Epithelial cell of esophagus (primary cell): ENCODE measurements around the gene PFKP.
A peak's percentile ranks its signal among the peaks of the same experiment; 100 is the strongest.

Source experiments
- DNase-seq: peaks from one replicate; pipeline ENCODE4 v3.0.0; 2010; ENCODE audit warnings: low read depth
- H3K4me3 ChIP-seq: 2 replicates; pipeline ENCODE4 v1.5.1; 2011; ENCODE audit warnings: mild to moderate bottlenecking, low read length, control low read depth
- CTCF ChIP-seq: IDR thresholded peaks from 2 replicates; pipeline ENCODE4 v1.5.1; 2011; ENCODE audit warnings: low read depth, mild to moderate bottlenecking, low read length, control low read depth, inconsistent platforms; ENCODE audit not compliant: insufficient read depth; ENCODE audit errors: missing control alignments

The PFKP gene

GRCh38 chr10:3062502-3063186 lies 4.7 kb upstream of the PFKP start:
- DNase-seq: no peak
- TF ChIP-seq CTCF: no peak
- no peak overlapping the region for H3K4me3 ChIP-seq

GRCh38 chr10:3064423-3064822 lies 2.9 kb upstream of the PFKP start:
- DNase-seq: no peak
- no peak overlapping the region for H3K4me3 ChIP-seq
- no peak for TF ChIP-seq CTCF

GRCh38 chr10:3065622-3066021 lies 1.7 kb upstream of the PFKP start:
- no peak for DNase-seq
- H3K4me3 ChIP-seq: no peak overlapping the region
- TF ChIP-seq CTCF: no peak

GRCh38 chr10:3066317-3067117 lies 831 bp upstream of the PFKP start:
- no peak for TF ChIP-seq CTCF
- peak overlapping the region; percentile 37 for H3K4me3 ChIP-seq
- DNase-seq: no peak

GRCh38 chr10:3067859-3068179 lies 471 bp downstream of the PFKP start:
- DNase-seq: no peak
- peak overlapping the region; percentile 80 for H3K4me3 ChIP-seq
- no peak for TF ChIP-seq CTCF

GRCh38 chr10:3068201-3068967 lies 1.0 kb downstream of the PFKP start:
- peak overlapping the region; percentile 80 for H3K4me3 ChIP-seq
- peak; percentile 43 for DNase-seq
- peak; percentile 6 for TF ChIP-seq CTCF
